ENCODE data around the gene ARPC5L. TPM values are rescaled to one million over a fixed set of nuclear protein-coding genes. Genes with fewer than 3 reads are reported as not detected.

ARPC5L gene
- 10 to 100 TPM; 14.5 to 21.8 TPM for total RNA-seq

DNA sequence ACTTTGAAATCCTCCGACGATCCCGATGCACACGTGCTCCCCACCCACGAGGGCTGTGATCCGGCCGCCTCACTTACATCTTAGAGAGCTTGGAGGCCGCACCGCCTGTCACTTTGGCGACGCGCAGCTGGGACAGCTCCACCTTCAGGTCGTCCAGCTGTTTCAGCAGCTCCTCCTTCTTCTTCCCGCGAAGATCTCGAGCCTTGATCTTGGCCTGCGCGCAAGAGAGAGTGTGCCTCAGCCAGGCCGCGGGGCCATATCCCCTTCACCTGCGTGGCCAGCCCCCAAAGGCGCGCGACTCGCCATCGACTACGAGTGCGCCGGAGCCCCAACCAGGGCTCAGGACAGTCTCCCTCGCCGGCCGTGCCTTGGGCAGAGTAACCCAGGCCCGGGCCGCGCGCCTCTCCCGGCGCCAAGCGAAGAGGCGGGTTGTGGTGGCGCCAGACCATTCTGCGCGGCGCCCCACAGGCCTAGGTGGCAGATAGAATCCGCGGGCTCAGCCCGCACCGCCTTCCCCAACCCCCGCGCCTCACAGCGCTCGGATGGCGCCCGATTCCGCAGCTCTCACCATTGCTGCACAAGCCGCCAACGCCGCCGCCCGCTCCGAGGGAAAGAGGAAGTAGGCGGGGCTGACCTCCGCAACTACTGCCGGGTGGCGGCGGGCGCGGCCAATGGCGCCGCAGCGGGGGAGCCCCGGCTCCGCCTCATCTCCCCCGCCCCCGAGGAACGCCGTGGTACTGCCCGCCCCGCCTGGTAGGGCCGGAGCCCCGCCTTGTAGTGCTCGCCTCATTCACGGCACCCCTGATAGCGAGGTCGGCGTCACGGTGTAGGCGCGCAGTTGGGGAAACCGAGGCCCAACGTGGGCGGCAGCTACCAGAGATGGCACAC lies at the start of gene ARPC5L, which contains the start of gene RPL35:
TSS of gene ARPC5L (plus strand) at position 789 of the 888 bp plus-strand sequence. CDS start 7,161 bp downstream, outside the sequence.
TSS of gene RPL35 (minus strand) at position 616 of the 888 bp plus-strand sequence. CDS start at position 571, 45 bp downstream.
- TF ChIP-seq, protein P1, sequence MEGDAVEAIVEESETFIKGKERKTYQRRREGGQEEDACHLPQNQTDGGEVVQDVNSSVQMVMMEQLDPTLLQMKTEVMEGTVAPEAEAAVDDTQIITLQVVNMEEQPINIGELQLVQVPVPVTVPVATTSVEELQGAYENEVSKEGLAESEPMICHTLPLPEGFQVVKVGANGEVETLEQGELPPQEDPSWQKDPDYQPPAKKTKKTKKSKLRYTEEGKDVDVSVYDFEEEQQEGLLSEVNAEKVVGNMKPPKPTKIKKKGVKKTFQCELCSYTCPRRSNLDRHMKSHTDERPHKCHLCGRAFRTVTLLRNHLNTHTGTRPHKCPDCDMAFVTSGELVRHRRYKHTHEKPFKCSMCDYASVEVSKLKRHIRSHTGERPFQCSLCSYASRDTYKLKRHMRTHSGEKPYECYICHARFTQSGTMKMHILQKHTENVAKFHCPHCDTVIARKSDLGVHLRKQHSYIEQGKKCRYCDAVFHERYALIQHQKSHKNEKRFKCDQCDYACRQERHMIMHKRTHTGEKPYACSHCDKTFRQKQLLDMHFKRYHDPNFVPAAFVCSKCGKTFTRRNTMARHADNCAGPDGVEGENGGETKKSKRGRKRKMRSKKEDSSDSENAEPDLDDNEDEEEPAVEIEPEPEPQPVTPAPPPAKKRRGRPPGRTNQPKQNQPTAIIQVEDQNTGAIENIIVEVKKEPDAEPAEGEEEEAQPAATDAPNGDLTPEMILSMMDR (IDR thresholded peaks at IDR 0.05): peak in 2 of 7 experiments; percentile 2 to 12
- TF ChIP-seq POLR2A (IDR thresholded peaks at IDR 0.05): peak; percentile 66 to 89 (median 86)
- Histone ChIP-seq H3K4me1 (peaks cover 51% of the 10 kb centered on the region), H3K36me3 (replicated peaks in 1 of 2; ENCODE audit: insufficient read depth in 1 of 2, low read depth in 2 of 2) (peaks cover 14 to 25% of the 10 kb centered on the region in 2 donors), H3K27me3 (no peaks in the 10 kb centered on the region), H3K27ac (peak within 1 kb of the TSS; percentile 65 to 97 (median 89)), H3K4me3 (peak within 1 kb of the TSS; percentile 65 to 90), H3K9me3 (no peaks in the 10 kb centered on the region)
- whole genome bisulfite sequencing, 2 donors: 0 to 1% methylated on average over 5 to 71 of the region's 92 CpGs
- intact Hi-C loops (cut with DNase I): no loop called here
- peak; percentile 95 for ATAC-seq
- peak; percentile 94 to 96 (median 94) for DNase-seq

DNA sequence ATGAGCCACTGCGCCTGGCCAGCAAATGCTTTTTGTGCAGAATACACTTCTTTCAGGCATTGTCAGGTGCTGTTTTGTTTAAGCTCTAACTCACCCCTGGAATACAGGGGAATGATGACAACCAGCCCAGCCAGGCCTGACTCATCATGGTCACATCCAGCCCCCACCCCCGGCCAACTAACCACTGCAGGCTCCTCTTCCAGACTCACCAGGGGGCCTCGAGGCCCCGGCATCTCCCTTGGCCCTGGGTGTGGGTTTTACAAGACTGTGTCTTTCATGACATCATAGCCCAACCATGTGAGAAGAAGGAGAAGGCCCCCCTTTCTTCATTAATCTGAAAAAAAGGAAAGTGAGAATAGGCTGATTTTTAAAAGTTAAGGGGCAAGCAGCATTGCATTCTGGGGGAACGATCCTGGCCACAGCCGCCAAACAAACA lies 49.5 kb upstream of the ARPC5L start:
- Histone ChIP-seq H3K27ac (no peak overlapping the region), H3K4me3 (no peak overlapping the region), H3K9me3 (no peaks in the 10 kb centered on the region), H3K4me1 (peaks cover 6% of the 10 kb centered on the region), H3K27me3 (no peaks in the 10 kb centered on the region), H3K36me3 (replicated peaks in 1 of 2; ENCODE audit: insufficient read depth in 1 of 2, low read depth in 2 of 2) (no peaks in the 10 kb centered on the region)
- no peak for DNase-seq
- 78 to 85% methylated on average over 6 of the region's 6 CpGs for WGBS, 2 donors
- ATAC-seq: no peak
- TF ChIP-seq, protein P1 (IDR thresholded peaks at IDR 0.05): no peak
- no peak for TF ChIP-seq POLR2A (IDR thresholded peaks at IDR 0.05)
- intact Hi-C loops (cut with DNase I): no loop called here

DNA sequence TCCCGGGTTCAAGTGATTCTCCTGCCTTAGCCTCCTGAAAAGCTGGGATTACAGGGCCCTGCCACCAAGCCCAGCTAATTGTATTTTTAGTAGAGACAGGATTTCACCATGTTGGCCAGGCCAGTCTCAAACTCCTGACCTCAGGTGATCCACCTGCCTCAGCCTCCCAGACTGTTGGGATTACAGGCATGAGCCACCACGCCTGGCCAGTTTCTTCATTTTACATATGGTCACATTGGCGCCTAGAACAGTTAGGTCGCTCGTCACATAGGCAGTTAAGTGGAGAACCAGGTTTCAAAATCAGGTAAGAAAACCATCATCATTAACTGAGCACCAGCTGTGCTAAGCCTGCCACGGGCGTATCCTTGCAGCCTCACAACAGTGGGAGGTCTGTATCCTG lies 48.9 kb upstream of the ARPC5L start:
- TF ChIP-seq, protein P1 (IDR thresholded peaks at IDR 0.05): no peak
- TF ChIP-seq POLR2A (IDR thresholded peaks at IDR 0.05): no peak
- Histone ChIP-seq H3K27ac (no peak overlapping the region), H3K9me3 (no peaks in the 10 kb centered on the region), H3K4me1 (peaks cover 11% of the 10 kb centered on the region), H3K36me3 (replicated peaks in 1 of 2; ENCODE audit: insufficient read depth in 1 of 2, low read depth in 2 of 2) (no peaks in the 10 kb centered on the region), H3K27me3 (no peaks in the 10 kb centered on the region), H3K4me3 (no peak overlapping the region)
- WGBS, 2 donors: 92 to 94% methylated on average over 7 of the region's 7 CpGs
- DNase-seq (no peak), ATAC-seq (no peak)
- intact Hi-C loops (cut with DNase I): no loop called here

DNA sequence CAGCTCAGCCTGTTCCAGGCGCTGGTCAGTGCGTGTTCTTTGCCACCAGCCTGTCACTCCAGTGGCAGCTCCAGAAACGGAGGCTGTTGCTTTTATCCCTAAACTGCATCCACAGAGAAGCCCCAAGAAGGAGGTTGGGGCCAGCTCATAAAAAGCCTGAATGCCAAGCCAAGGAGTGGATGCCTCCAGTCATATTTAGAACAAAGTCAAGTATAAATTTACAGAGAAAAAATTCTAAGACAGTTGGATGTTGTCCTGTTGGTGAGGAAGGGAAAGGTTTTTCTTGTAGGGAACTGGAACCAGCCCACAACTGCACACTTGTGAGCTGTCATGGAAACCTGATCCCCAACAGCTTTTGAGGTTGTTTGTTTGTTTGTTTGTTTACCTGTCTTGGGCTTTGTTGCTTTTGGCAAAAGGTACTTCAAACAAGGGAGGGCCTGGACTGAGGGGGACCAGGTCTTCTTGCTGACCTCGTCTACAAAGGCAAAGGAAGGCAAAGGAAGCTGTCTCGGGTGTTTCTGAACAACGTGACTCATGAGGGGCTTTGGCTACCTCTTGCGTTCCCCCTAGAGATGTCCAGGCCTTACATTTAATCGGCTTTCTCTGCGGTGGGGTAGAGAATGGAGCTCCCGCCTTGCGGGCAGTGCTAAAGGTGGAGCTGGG lies 48.3 kb upstream of the ARPC5L start:
- H3K27me3 ChIP-seq: no peaks in the 10 kb centered on the region
- H3K4me1 ChIP-seq: peaks cover 17% of the 10 kb centered on the region
- H3K4me3 ChIP-seq: no peak overlapping the region
- H3K36me3 ChIP-seq (replicated peaks in 1 of 2; ENCODE audit: insufficient read depth in 1 of 2, low read depth in 2 of 2): no peaks in the 10 kb centered on the region
- H3K9me3 ChIP-seq: no peaks in the 10 kb centered on the region
- ATAC-seq: no peak
- DNase-seq: no peak
- intact Hi-C loops (cut with DNase I): no loop called here
- 85 to 91% methylated on average over 10 to 11 of the region's 11 CpGs for WGBS, 2 donors
- TF ChIP-seq POLR2A (IDR thresholded peaks at IDR 0.05): no peak
- TF ChIP-seq, protein P1 (IDR thresholded peaks at IDR 0.05): no peak
- H3K27ac ChIP-seq: no peak overlapping the region
